ENCODE measurements around the gene RSPO3. TPM values are rescaled to one million over a fixed set of nuclear protein-coding genes. Genes with fewer than 3 reads are reported as not detected.

RSPO3 gene
- 1 to 10 TPM in 2 of 9 donors, under 1 TPM in 6, not detected in 1; 0.16 to 2.1 (median 0.48) TPM for total RNA-seq
- polyA plus RNA-seq, result under 1 TPM; 0.15 to 0.42 TPM
- long read RNA-seq, donor 1, result 0 reads
- long read RNA-seq, donor 2, result 0 reads
- long read RNA-seq, donor 3, result 0 reads

- H3K36me3 ChIP-seq, result no peaks in the 10 kb centered on the region
- peak within 1 kb of the TSS; percentile 23 to 66 (median 52) for H3K4me3 ChIP-seq
- WGBS, 4 donors, result 1% methylated on average over 22 to 63 of the region's 63 CpGs
- ATAC-seq (peak in 1 of 4 donors; percentile 8), DNase-seq (no peak)
- H3K9me3 ChIP-seq, result no peaks in the 10 kb centered on the region
- H3K27me3 ChIP-seq, result peaks cover 14 to 78% (median 32%) of the 10 kb centered on the region in 9 donors
- no peak for TF ChIP-seq POLR2A (IDR thresholded peaks at IDR 0.05)
- no peak for TF ChIP-seq CTCF (IDR thresholded peaks at IDR 0.05)
- H3K27ac ChIP-seq, result peak within 1 kb of the TSS in 1 of 12 donors; percentile 49
- intact Hi-C loops (cut with DNase I), result loop anchor here in 2 of 10 donors (10.0 kb wide), 1 partner anchor 314 kb away; no protein-coding TSS in a partner anchor
- peaks cover 0 to 35% (median 22%) of the 10 kb centered on the region in 12 donors for H3K4me1 ChIP-seq
These were observed at the start of gene RSPO3 for GRCh38 chr6:127118298-127119101. RSPO3 (plus strand) TSS chr6:127118671; CDS start chr6:127119193, 522 bp downstream.

DNA sequence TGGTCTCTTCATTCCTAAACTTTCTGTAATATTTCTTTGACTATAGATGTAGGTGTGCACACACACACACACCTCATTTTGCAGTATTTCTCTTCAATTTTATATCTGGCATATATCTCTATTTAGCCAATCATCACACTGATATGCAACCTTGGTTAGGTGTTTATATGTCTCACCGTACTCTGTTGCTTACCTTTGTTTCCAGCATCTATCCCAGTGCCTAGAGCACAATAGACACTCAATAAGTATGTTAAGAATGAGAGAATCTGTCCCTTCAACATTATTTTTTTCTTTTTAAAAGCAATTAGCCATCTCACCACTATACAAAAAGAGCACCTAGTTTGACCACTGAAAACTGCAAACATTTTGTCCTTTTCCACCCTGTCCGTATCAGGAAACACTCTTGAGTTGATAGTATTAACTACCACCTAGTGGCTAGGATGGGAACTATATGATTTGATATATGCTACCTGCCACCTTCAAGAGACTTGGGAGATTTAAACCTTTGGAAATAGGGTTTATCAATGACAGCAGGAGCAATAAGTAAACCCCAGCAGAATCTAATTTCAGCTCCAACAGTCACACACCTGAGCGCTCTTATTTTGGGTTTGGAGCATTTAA, 48.7 kb upstream of the RSPO3 start:
- Histone ChIP-seq H3K27ac (no peak overlapping the region), H3K4me1 (no peaks in the 10 kb centered on the region), H3K4me3 (no peak overlapping the region), H3K27me3 (no peaks in the 10 kb centered on the region), H3K9me3 (no peaks in the 10 kb centered on the region), H3K36me3 (no peaks in the 10 kb centered on the region)
- WGBS, 4 donors, result 48 to 65% (median 58%) methylated on average over 3 of the region's 3 CpGs
- DNase-seq (no peak), ATAC-seq (no peak)
- intact Hi-C loops (cut with DNase I), result no loop called here
- TF ChIP-seq CTCF (IDR thresholded peaks at IDR 0.05) (peak in 10 of 12 donors; percentile 10 to 45 (median 30)), POLR2A (IDR thresholded peaks at IDR 0.05) (no peak)

DNA sequence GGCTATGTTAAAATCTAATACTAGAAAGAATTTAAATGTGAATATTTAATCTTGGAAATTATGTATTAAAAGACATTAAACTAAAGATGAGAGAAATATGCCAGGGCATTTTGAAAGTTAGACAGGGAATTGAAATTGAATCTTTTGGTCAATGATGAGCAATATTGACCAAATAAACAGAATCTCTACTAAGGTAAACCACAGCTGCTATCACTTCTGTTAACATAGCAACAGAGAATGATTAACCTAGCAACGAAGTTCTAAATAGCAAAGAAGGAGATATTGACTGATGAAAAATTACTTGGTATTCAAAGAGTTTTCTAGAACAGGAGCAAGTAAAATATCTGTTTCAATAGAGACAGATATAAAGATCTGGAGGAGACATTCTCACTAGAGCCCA, 45.2 kb upstream of the RSPO3 start:
- Histone ChIP-seq H3K27ac (no peak overlapping the region), H3K9me3 (no peaks in the 10 kb centered on the region), H3K4me3 (no peak overlapping the region), H3K27me3 (no peaks in the 10 kb centered on the region), H3K36me3 (no peaks in the 10 kb centered on the region), H3K4me1 (no peaks in the 10 kb centered on the region)
- 47 to 63% (median 61%) methylated on average over 1 of the region's 1 CpG for WGBS, 4 donors
- TF ChIP-seq POLR2A (IDR thresholded peaks at IDR 0.05), result no peak
- TF ChIP-seq CTCF (IDR thresholded peaks at IDR 0.05), result no peak
- intact Hi-C loops (cut with DNase I), result no loop called here
- DNase-seq (no peak), ATAC-seq (no peak)

DNA sequence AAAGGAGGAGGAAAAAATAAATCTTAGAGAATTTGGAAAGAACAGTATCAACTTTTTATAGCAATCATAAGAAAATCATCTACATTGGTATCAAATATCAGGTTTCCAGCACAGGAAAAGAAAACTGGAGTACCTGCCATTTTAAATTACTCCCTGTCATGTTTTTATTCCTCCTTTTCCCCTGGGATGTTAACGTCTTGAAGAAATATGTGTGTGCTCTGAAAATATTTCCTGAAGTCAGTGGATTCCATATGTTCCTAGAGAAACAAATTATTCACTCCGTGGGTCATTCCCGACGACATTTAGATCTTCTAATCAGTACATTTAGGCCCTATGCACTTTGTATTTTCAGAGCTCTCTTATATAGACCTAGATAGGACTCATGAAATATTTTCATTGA, 42.0 kb upstream of the RSPO3 start:
- TF ChIP-seq CTCF (IDR thresholded peaks at IDR 0.05) (no peak), POLR2A (IDR thresholded peaks at IDR 0.05) (no peak)
- no peaks in the 10 kb centered on the region for H3K9me3 ChIP-seq
- H3K27me3 ChIP-seq, result no peaks in the 10 kb centered on the region
- DNase-seq, result no peak
- no peaks in the 10 kb centered on the region for H3K36me3 ChIP-seq
- ATAC-seq, result no peak
- H3K27ac ChIP-seq, result no peak overlapping the region
- 57 to 68% (median 62%) methylated on average over 4 of the region's 4 CpGs for WGBS, 4 donors
- intact Hi-C loops (cut with DNase I), result no loop called here
- peaks cover 0 to 4% (median 0%) of the 10 kb centered on the region in 12 donors for H3K4me1 ChIP-seq
- H3K4me3 ChIP-seq, result no peak overlapping the region
